Measurements from ENCODE around the gene LOXL4. TPM values are rescaled to one million over a fixed set of nuclear protein-coding genes. Genes with fewer than 3 reads are reported as not detected.

The LOXL4 gene
- total RNA-seq, 1 experiment from 2014 or later, result 1.5 TPM

DNA sequence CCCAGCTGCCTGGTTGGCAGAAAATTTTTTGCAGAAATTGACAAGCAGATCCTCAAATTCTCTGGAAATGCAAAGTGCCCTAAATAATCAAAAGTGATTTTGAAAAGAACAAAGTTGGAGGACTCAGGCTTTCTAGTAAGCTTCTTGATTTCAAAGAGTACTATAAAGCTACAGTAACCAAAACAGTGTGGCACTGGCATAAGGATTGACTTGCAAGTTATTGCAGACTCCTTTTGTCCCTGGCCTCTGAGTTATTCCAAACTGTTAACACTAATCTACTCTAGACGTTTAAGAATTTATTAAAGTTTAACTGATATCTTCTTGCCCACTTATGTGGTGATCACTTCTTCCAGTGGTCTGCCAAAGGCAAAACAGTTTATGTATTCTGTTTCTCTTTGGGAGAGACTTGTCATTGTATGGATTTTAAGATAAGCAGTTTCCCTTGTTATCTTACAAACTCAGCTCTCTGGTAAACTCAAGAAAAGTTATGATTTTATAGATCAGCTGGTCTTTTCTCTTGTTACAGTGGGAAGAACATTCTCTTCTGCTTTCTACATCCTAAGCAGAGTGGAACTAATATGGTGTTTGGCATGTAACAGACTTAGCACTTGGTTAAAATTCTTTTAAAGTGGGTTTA, 41.4 kb downstream of the LOXL4 start:
- DNase-seq (ENCODE audit: low read depth), result no peak
- in situ Hi-C loops (cut with HindIII; ENCODE audit: low pct_unique_long_range_greater_than_20kb, low sequenced_read_pairs), result no loop called here

DNA sequence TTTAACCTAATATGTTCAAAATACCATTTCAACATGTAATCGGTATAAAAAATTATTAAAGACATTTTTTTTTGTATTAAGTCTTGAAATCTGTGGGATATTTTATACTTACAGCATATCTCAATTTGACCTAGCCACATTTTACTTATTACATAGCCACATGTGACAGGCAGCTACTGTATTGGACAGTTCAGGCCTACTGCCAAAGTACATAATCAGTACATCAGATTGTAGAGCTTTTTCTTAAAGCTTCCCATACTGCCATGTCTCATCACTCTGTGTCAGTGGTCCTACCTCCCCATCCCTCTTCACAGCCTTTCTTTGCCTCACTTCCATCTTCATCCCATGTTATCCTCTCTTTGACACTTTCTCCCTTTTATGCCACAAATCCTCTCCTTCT, 43.0 kb downstream of the LOXL4 start:
- in situ Hi-C loops (cut with HindIII; ENCODE audit: low pct_unique_long_range_greater_than_20kb, low sequenced_read_pairs), result no loop called here
- DNase-seq (ENCODE audit: low read depth), result no peak

DNA sequence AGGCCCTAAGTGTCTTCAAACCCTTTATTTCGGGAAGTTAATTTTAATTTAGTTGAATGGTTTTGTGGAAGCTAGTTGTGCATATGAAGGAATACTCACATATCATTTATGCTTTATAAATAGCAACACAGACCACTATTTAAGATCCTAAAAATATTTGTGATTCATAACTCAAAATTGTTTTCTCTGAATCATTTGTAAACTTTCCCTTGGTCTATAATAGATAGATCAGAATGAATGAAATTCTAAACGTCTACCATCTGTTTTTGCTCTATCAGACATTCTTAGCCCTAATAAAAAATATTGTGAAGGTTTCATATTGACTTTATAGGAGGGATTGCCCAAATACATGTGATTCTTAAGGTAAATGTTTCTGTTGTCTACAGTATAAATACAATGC, 43.5 kb downstream of the LOXL4 start:
- in situ Hi-C loops (cut with HindIII; ENCODE audit: low pct_unique_long_range_greater_than_20kb, low sequenced_read_pairs), result no loop called here
- DNase-seq (ENCODE audit: low read depth), result no peak

DNA sequence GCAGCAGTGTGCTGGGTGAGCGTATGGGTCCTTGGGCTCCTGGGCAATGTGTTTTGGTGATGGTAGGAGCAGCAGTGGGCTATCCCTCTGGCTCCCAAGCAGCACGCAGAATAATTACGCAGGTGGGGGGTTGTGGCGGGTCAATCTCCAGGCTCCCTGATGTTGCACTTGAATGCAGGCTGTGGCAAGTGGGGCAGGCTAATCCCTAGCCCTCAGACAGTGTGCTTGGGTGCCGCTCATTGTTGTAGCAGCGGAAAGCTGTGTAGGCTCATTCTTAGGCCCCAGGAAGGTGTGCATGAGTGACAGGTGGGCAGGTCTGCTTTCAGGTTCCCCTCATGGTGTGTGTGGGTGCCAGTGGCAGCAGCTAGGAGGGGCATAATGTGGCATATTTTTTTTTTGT, 44.1 kb downstream of the LOXL4 start:
- in situ Hi-C loops (cut with HindIII; ENCODE audit: low pct_unique_long_range_greater_than_20kb, low sequenced_read_pairs), result no loop called here
- DNase-seq (ENCODE audit: low read depth), result no peak

DNA sequence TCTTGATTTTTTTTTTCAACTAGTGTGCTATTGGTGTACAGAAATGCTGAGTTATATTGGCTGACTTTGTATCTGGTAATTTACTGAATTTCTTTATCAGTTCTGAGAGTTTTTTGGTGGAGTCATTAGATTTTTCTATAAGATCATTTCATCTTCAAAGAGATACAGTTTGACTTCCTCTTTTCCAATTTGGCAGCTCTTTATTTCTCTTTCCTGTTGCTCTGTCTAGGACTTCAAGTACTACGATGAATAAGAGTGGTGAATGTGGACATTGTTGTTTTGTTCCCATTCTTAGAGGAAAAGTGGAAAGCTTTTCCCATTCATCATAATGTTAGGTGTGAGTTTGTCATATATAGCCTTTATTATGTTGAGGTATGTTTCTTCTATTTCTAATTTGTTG, 50.2 kb downstream of the LOXL4 start:
- in situ Hi-C loops (cut with HindIII; ENCODE audit: low pct_unique_long_range_greater_than_20kb, low sequenced_read_pairs), result no loop called here
- DNase-seq (ENCODE audit: low read depth), result no peak

DNA sequence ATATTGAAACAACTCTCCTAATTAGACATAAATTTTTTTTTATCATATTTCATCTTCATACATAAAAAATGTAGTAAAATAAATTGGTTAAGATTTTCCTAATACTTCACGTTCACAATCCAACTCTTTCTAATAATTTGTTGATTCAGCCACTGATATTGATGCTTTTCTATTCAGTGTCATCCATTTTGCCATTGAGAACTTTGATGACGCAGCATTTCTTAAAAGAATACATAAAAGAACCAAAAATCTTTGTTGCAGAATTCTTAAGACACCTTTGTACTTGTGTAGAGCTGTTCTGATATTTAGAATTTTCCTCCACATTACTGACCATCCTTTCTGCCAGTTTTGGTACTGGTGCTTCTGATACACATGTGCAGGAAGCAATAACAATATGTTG, 52.6 kb downstream of the LOXL4 start:
- in situ Hi-C loops (cut with HindIII; ENCODE audit: low pct_unique_long_range_greater_than_20kb, low sequenced_read_pairs), result no loop called here
- DNase-seq (ENCODE audit: low read depth), result no peak

DNA sequence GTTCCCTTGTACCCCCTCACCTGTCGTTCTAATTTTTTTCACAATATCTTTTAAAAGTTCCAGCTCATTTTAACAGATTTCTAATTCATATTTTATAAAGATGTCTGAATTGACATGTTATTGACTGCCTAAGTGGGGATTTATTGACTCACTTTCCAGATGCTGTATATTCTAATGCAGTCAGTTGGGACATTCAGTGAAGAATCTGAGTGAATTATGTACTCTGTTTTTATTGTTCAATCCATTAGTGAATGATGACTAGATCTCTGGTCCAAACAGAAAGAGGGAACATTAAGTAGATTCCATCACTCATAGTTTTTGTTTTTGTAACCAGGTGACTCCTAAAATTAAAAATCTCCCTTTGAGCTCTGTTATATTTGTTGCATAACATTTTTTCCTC, 54.3 kb downstream of the LOXL4 start:
- in situ Hi-C loops (cut with HindIII; ENCODE audit: low pct_unique_long_range_greater_than_20kb, low sequenced_read_pairs), result no loop called here
- DNase-seq (ENCODE audit: low read depth), result no peak

DNA sequence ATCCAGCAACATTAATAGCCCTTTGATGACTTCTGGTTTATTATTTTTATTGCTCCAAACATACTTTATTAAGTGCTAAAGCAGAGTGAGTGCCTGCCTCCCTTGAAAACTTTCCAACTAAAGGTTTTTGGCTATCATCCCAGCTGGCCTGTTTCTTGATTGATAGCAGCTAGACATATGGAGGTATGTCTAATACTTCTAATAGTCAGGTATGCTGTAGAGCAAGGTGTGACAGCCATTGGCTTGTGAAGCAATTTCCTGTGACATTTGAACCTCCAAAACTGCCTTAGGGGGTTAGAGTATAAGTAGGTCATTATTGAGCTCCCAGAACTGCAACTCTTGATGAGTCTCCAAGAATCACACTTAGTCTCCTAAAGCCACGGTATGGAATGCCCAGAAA, 55.8 kb downstream of the LOXL4 start:
- DNase-seq (ENCODE audit: low read depth), result no peak
- in situ Hi-C loops (cut with HindIII; ENCODE audit: low pct_unique_long_range_greater_than_20kb, low sequenced_read_pairs), result no loop called here

DNA sequence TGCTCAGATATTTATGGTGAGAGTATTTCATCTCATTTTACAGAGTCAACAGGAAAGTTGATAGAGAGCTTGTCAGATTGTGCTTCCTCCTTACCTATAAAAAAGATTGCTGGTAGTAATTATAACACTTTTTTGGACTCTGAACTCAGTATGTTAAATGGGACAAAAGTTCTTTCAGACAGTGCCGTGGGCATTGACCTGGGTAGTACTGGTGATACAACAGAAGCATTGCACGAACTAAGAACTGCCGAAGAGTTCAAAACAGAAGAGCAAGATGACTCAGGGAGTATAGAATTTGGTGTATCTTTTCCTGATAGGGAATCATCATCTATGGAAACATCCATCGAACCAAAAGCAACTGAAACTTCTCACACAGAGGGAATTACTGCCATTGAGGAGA, 58.6 kb downstream of the LOXL4 start:
- in situ Hi-C loops (cut with HindIII; ENCODE audit: low pct_unique_long_range_greater_than_20kb, low sequenced_read_pairs), result no loop called here

DNA sequence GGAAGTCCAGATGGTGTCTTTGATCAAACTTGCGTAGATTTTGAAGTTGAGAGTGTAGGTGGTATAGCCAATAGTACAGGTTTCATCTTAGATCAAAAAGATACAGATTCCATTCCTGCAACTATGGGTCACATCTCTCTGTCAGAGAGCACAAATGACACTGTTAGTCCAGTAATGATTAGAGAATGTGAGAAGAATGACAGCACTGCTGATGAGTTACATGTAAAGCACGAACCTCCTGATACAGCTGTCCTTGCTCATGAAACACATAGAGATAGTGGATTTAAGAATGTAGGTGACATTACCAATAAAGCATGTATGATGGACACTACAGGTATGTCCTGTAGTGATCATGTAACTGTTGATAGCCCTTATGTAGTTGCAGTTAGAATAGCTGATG, 59.1 kb downstream of the LOXL4 start:
- in situ Hi-C loops (cut with HindIII; ENCODE audit: low pct_unique_long_range_greater_than_20kb, low sequenced_read_pairs), result no loop called here

More for the DNA sequence above, 58.6 kb downstream of the LOXL4 start:
- DNase-seq (ENCODE audit: low read depth), result no peak

DNA sequence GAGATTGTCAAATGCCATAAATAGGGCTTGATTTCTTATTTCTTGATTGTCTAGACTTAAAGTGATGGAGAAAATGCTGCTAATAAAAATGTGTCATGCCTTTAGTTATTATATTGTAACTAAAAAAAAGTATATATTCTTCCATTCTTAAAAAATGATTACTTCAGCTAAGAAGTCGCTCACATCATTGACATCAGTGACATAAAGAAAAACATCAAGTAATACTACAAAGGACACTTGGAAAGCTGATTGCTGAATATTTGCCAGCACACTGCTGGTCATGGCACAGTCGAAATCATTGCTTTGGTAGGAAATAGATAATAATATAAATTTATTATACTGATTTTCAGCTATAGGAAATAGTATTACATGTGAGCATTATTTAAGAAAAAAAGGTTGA, 62.6 kb downstream of the LOXL4 start:
- in situ Hi-C loops (cut with HindIII; ENCODE audit: low pct_unique_long_range_greater_than_20kb, low sequenced_read_pairs), result no loop called here

More for the DNA sequence above, 59.1 kb downstream of the LOXL4 start:
- DNase-seq (ENCODE audit: low read depth), result no peak

DNA sequence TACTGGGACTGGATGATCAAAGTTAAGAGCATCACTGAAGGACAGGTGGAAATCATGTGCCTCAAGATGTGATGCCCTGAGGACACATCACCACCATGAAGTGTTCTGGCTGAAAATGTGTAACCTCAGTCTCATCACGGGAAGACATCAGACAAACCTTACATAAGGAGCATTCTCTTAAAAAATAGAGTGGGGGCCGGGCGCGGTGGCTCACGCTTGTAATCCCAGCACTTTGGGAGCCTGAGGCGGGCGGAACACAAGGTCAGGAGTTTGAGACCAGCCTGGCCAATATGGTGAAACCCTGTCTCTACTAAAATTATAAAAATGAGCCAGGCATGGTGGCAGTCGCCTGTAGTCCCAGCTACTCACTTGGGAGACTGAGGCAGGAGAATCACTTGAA, 65.6 kb downstream of the LOXL4 start:
- DNase-seq (ENCODE audit: low read depth), result no peak
- in situ Hi-C loops (cut with HindIII; ENCODE audit: low pct_unique_long_range_greater_than_20kb, low sequenced_read_pairs), result no loop called here

More for the DNA sequence above, 62.6 kb downstream of the LOXL4 start:
- DNase-seq (ENCODE audit: low read depth), result no peak

DNA sequence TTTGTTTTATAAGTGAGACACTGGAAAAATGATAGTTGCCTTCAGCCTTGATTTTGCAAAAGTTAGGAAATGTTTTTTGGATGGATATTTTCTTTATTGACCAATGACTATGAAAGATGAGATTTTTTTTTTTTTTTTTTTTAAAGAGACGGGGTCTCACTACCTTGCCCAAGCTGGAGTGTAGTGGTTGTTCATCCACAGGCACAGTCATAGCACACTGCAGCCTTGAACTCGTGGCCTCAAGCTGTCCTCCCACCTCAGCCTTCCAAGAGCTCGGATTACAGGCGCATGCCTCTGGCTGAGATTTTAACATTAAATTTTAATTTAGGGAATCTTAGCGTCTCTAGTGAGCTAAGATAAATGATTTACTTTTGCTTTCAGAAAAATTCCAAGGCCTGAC, 66.2 kb downstream of the LOXL4 start:
- in situ Hi-C loops (cut with HindIII; ENCODE audit: low pct_unique_long_range_greater_than_20kb, low sequenced_read_pairs), result no loop called here

More for the DNA sequence above, 66.2 kb downstream of the LOXL4 start:
- DNase-seq (ENCODE audit: low read depth), result no peak

Other genes starting within 250 kb of the LOXL4 start
- gene CRTAC1, start 237.6 kb downstream of the LOXL4 start, total RNA-seq (2014; rRNA removed; shearing (Covaris generic); ENCODE audit: low replicate concordance), result not detected in 2 replicates
- gene R3HCC1L, start 133.5 kb downstream of the LOXL4 start, total RNA-seq (2014; rRNA removed; shearing (Covaris generic); ENCODE audit: low replicate concordance), result 5.1 and 7.5 TPM in 2 replicates
- gene PYROXD2, start 147.0 kb upstream of the LOXL4 start, total RNA-seq (2014; rRNA removed; shearing (Covaris generic); ENCODE audit: low replicate concordance), result 7.0 and 7.1 TPM in 2 replicates
- gene HPS1, start 178.7 kb upstream of the LOXL4 start, total RNA-seq (2014; rRNA removed; shearing (Covaris generic); ENCODE audit: low replicate concordance), result 27.0 and 31.1 TPM in 2 replicates

All from Caki2 (cell line).